Right atrium auricular region (tissue), 2 donors: ENCODE data around the gene EDARADD. TPM values are rescaled to one million over a fixed set of nuclear protein-coding genes. Genes with fewer than 3 reads are reported as not detected.
"Not testable (repeated sequence)": the region's sequence is repeated elsewhere in the genome, so short reads cannot be mapped to it uniquely, and the experiment has no call there.

Source experiments
- DNase-seq: peaks from one replicate; pipeline ENCODE4 v3.0.0-alpha.2; 2019; ENCODE audit warnings: low spot score
- H3K27ac ChIP-seq, 2 donors: fragments of 200-600 bp; sonication (generic); 1 replicate in 1 of 2; 2 replicates in 1 of 2; pipeline ENCODE4 v1.5.1; 2016 to 2019
- H3K27me3 ChIP-seq, 2 donors: fragments of 200-600 bp; sonication (generic); one replicate each; pipeline versions ENCODE4 v1.5.1 to v1.6.0; 2017 to 2019
- H3K36me3 ChIP-seq: fragments of 200-600 bp; sonication (generic); one replicate; pipeline ENCODE4 v1.5.1; 2016
- H3K4me1 ChIP-seq, 2 donors: fragments of 200-600 bp; sonication (generic); one replicate each; pipeline versions ENCODE4 v1.5.1 to v1.6.0; 2017 to 2019
- H3K4me3 ChIP-seq, 2 donors: fragments of 200-600 bp; sonication (generic); 1 replicate in 1 of 2; 2 replicates in 1 of 2; pipeline ENCODE4 v1.5.1; 2017 to 2019; ENCODE audit warnings: mild to moderate bottlenecking in 1 of 2, moderate library complexity in 1 of 2
- H3K9me3 ChIP-seq, 2 donors: fragments of 200-600 bp; sonication (generic); one replicate each; pipeline ENCODE4 v1.5.1; 2019
- total RNA-seq, 2 donors: library from RNA; depleted of rRNA; stranded (reverse); fragments of >200 nt; gene quantifications; one replicate each; pipeline ENCODE4 v1.1.0, GENCODE V29; 2016
- TF ChIP-seq, protein P1 (sequence below), 2 donors: fragments of 200-600 bp; sonication (generic); IDR thresholded peaks; one replicate each; pipeline ENCODE4 v1.5.1; 2019; ENCODE audit warnings: antibody characterized with exemption in 2 of 2

The EDARADD gene
- under 1 TPM in 1 of 2 donors, not detected in 1; 0.63 TPM for total RNA-seq

DNA sequence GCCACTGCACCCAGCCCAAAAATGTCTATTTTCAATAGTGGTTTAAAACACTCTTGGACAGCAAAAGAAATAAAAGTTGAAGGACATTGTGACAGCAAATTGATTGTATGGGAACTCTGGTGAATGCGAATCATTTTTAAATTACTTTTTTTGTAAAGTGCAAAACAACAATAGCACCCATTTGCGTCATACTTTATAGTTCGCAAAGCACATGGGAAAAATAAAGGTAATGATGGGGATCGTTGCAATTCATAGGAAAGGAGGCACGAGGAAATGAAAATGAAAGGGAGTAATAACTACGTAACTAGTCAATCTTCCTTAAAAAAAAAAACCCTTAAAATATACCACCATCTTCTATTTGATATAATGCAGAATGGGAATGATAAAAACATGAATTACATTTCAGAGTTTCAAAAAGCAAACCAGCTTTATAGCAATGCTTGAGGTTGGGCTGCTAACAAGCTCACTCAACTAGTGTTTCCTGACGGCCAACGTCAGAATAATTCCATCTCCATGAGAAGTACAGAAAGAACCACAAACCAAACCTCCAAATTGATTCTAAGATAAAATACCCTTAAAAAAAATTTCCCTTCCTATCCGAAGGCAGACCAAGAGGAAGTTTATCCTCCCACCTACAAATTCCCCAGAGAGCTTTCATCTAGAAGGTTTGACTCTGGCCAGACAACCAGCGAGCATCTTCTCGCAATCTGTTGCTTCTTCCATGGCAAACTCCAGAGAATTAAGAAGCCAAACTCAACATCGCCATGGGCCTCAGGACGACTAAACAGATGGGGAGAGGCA lies at the start of gene EDARADD:
Gene EDARADD (plus strand): TSS at position 606 of the 801 bp plus-strand sequence. CDS start 159 bp downstream, at position 765.
- TF ChIP-seq, protein P1, sequence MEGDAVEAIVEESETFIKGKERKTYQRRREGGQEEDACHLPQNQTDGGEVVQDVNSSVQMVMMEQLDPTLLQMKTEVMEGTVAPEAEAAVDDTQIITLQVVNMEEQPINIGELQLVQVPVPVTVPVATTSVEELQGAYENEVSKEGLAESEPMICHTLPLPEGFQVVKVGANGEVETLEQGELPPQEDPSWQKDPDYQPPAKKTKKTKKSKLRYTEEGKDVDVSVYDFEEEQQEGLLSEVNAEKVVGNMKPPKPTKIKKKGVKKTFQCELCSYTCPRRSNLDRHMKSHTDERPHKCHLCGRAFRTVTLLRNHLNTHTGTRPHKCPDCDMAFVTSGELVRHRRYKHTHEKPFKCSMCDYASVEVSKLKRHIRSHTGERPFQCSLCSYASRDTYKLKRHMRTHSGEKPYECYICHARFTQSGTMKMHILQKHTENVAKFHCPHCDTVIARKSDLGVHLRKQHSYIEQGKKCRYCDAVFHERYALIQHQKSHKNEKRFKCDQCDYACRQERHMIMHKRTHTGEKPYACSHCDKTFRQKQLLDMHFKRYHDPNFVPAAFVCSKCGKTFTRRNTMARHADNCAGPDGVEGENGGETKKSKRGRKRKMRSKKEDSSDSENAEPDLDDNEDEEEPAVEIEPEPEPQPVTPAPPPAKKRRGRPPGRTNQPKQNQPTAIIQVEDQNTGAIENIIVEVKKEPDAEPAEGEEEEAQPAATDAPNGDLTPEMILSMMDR (IDR thresholded peaks at IDR 0.05): no peak
- DNase-seq: no peak
- H3K4me3 ChIP-seq: peak within 1 kb of the TSS; percentile 52 to 70
- no peaks in the 10 kb centered on the region for H3K36me3 ChIP-seq
- peak within 1 kb of the TSS in 1 of 2 donors; percentile 10 for H3K27ac ChIP-seq
- H3K9me3 ChIP-seq: no peaks in the 10 kb centered on the region
- no peaks in the 10 kb centered on the region for H3K27me3 ChIP-seq
- H3K4me1 ChIP-seq: peaks cover 0 to 7% of the 10 kb centered on the region in 2 donors

DNA sequence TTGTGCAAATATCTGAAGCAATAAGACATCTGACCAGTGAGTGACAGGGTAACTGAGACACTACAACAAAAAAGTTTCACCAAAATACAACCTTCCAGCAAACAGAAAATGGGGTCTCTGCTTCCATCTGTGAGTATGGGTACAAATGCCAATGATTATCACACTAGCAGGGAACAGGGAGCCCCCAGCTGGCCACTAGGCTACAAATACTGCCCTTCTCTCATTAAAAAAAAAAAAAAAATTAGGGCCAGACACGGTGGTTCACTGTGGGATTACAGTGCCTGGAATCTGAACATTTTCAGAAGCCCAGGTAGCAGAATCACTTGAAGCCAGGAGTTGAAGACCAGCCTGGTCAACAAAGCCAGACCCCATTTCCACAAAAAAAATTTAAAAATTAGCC lies 48.4 kb upstream of the EDARADD start:
- Histone ChIP-seq H3K27me3 (no peaks in the 10 kb centered on the region), H3K4me1 (no peaks in the 10 kb centered on the region), H3K36me3 (no peaks in the 10 kb centered on the region), H3K4me3 (no peak overlapping the region), H3K9me3 (no peaks in the 10 kb centered on the region), H3K27ac (no peak overlapping the region)
- TF ChIP-seq, protein P1 (IDR thresholded peaks at IDR 0.05): peak in 1 of 2 donors; percentile 10
- DNase-seq: no peak

DNA sequence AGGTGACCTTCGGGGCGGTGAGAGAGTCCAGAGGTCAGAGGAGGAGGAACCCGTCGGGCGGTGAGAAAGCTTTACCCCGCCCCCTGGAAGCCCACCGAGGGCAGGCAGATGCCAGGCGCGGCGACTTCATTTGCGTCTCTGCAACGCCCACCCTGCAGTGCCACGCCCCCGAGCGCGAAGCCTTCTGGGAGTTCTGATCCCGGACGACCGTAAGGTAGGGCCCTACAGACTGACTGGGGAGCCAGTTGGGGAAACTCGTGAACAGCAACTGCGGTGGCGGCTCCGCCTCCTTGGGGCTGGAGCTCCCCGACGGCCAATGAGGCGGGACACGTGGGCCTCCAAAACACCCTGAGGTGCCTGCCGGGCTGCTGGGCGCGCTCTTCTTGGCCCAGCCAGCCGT lies 46.0 kb upstream of the EDARADD start:
- no peak for DNase-seq
- H3K9me3 ChIP-seq: no peaks in the 10 kb centered on the region
- H3K4me3 ChIP-seq: no peak overlapping the region
- no peaks in the 10 kb centered on the region for H3K4me1 ChIP-seq
- TF ChIP-seq, protein P1 (IDR thresholded peaks at IDR 0.05): no peak
- no peaks in the 10 kb centered on the region for H3K27me3 ChIP-seq
- H3K36me3 ChIP-seq: no peaks in the 10 kb centered on the region
- H3K27ac ChIP-seq: no peak overlapping the region

DNA sequence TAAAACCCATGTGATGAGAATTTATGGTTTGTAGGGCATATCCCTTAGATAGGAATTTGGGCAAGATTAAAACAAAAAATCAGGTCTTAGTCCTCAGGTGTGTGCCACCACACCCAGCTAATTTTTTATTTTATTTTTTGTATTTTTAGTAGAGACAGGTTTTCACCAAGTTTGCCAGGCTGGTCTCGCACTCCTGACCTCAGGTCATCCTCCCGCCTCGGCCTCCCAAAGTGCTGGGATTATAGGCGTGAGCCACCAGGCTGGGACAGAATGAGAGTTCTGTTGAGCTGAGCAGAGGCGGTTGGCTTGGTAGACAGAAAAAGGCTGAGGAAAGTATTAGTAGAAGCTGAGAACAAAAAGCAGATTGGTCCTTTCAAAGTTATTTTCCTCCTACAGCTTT lies 43.8 kb upstream of the EDARADD start:
- H3K4me1 ChIP-seq: no peaks in the 10 kb centered on the region
- no peak for DNase-seq
- no peaks in the 10 kb centered on the region for H3K36me3 ChIP-seq
- TF ChIP-seq, protein P1 (IDR thresholded peaks at IDR 0.05): no peak
- H3K9me3 ChIP-seq: no peaks in the 10 kb centered on the region
- H3K27me3 ChIP-seq: no peaks in the 10 kb centered on the region
- no peak overlapping the region for H3K27ac ChIP-seq
- no peak overlapping the region for H3K4me3 ChIP-seq

DNA sequence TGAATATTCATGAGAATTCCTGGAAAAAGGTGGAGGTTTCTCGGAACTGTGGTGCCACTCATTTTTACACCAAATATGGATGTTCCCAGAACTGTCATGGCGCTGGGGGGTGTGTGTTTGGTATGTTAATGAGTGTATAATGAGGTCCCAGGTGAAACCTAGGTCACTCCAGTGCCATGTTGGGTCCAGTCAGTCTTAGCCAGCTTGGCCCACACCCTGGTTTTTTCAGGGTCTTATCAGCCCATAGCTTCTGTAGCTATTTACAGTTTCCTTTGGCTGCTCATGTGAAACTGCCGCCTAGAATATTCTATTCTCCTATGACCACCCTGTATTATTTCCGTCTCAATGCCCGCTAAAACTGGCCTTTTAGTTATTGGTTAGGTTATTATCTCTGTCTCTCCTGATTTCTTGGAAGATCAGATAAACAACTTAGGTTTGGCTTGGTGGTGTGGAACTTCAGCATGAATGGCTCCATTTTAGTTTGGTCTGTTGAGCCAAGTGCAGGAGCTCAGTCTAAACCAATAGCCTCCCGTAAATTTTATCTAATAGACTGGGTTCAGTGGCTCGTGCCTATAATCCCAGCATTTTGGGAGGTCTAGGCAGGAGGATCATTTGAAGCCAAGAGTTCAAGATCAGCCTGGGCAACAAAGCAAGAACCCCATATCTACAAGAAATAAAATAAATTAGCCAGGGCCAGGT lies 42.1 kb upstream of the EDARADD start:
- H3K9me3 ChIP-seq: no peaks in the 10 kb centered on the region
- TF ChIP-seq, protein P1 (IDR thresholded peaks at IDR 0.05): no peak
- no peaks in the 10 kb centered on the region for H3K27me3 ChIP-seq
- H3K36me3 ChIP-seq: no peaks in the 10 kb centered on the region
- H3K27ac ChIP-seq: no peak overlapping the region
- H3K4me3 ChIP-seq: no peak overlapping the region
- peak; percentile 18 for DNase-seq
- H3K4me1 ChIP-seq: no peaks in the 10 kb centered on the region

DNA sequence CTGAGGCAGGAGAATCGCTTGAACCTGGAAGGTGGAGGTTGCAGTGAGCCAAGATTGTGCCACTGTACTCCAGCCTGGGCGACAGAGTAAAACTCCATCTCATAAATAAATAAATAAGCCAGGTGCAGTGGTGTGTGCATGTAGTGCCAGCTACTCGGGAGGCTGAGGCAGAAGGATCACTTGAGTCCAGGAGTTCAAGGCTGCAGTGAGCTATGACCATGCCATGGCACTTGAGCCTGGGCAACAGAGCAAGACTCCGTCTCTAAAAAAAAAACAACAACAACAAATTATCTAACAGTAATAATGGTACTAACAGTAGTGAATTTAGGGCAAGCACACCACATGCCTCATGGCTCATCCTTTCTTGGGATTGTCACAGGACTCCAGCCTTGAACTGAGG lies 41.3 kb upstream of the EDARADD start:
- not testable (repeated sequence) for H3K27me3 ChIP-seq, H3K9me3 ChIP-seq, H3K4me1 ChIP-seq, H3K4me3 ChIP-seq, DNase-seq, H3K27ac ChIP-seq, H3K36me3 ChIP-seq
